Nucleus accumbens (tissue), 56 donors: ENCODE results near the gene ADARB2.

ENCODE experiments used
- DNase-seq, 56 donors: peaks; one replicate each; lab custom pipeline; 2025; lab: John Stamatoyannopoulos, UW

Gene ADARB2

DNA sequence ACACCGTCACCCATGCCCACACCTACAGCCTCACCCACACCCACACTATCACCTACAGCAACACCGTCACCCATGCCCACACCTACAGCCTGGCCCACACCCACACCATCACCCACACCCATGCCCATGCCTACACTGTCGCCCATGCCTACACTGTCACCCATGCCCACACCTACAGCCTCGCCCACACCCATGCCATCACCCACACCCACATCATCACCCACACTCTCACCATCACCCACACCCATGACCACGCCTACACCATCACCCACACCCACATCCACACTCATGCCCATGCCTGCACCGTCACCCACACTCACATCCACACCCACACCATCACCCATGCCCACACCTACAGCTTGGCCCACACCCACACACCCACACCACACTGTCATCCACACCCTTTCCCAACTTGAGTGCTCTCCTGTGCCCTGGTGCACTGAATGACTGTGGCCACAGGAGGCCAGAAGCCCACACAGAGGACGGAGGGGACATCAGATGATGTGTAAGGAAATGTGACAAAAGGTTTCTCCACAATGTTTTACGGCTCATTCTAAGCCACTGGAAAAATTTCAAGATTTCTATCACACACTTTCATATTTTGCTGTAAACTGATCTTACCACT is 527.9 kb downstream of the ADARB2 start:
- peak in 1 of 56 donors; percentile 24 for DNase-seq

DNA sequence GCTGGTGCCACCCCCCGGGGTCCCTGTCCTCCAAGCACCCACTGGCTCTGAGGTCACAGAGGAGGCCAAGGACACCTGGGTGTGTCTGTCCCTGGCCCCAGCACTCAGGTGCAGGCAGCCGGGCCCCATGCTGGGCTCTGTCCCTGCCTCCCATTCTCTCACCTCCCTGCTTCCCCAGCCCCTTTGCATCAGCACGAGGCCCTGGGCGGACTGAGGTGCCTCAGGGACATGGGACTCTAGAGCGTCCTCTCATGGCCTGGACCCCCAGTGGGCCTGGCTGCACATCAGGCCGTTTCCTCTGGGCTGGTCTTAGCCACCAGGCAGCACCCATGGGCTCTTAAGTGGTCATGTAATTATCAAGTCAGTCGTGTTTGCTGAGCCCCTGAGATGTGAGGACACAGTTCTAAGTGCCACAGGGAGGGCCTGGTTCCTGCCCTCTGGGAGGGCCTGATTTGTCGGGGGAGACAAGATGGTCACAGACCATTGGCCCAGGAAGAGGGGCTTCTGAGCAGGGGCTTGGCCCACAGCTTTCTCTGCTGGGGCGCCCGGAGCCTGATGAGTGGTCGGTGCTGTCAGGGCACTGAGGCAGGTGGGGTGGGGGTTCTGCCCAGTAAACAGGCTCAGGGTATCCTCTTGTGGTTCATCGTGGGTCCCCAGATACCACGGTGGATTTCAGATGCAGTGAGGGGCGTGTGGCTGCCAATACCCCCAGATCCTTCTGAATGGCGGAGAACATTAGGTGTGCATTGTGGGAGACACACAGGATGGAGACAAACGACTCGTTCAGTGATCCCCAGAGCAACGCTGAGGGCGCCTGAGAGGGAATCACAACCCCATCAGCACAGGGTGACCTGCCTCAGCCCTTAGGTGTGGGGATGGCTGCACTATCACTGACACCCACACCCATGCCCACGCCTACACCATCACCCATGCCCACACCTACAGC is 528.7 kb downstream of the ADARB2 start:
- DNase-seq, result no peak

DNA sequence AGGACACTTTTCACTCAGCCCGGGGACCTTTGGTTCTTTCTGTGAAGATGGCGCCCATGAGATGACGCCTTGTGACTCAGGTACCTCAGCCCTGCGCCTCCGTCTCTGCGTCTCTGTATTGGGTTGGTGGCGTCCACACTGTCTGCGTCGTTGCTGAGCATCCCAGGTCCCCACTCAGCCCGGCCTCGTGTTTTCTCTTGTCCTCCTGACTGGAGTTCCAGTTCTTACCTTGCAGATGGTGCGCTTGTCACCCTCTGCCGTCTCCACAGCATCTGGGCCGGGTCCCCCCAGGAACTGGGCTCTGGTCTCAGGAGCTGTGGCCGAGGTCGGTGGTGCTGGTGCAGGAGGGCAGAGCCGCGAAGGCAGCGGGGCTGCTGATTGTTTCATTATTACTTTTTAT is 530.7 kb downstream of the ADARB2 start:
- DNase-seq, result no peak

DNA sequence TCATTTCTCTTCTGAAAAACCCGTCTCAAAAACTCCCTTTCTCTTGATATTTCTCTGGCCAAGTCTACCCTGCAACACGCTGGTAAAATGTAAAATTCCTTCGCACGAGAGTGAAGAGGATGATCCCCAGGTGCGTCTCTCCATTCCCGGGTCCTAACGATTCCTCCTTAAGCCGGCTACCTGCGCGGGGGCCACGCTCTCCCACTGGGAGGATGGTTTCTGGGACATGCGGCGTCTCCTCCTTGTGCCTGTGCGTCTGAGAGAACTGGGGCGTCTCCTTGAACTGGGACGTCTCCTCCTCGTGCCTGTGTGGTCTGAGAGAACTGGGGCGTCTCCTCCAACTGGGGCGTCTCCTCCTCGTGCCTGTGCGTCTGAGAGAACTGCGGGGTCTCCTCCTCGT is 531.2 kb downstream of the ADARB2 start:
- no peak for DNase-seq

DNA sequence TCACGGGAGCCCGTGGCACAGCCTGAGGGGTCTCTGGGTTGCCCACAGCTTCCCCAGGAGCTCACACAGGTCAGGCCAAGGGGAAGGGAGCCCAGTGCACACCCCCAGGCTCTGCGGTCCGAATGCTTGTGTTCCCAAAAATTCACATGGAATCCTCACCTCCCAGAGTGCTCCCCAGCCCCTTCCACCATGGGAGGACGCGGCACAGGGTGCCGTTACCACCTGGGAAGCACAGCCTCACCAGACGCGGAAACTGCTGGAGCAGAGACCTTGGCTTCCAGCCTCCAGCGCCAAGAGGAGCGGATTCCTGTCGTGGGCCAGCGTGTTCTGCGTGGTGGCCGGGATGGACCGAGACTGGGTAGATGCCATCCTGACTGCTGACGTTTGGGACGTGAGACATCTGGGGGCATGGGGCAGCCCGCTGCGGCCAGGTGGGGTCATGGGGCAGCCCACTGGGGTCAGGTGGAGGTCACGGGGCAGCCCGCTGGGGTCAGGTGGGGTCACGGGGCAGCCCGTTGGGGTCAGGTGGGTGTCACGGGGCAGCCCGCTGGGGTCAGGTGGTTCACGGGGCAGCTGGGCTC is 531.8 kb downstream of the ADARB2 start:
- DNase-seq, result no peak

DNA sequence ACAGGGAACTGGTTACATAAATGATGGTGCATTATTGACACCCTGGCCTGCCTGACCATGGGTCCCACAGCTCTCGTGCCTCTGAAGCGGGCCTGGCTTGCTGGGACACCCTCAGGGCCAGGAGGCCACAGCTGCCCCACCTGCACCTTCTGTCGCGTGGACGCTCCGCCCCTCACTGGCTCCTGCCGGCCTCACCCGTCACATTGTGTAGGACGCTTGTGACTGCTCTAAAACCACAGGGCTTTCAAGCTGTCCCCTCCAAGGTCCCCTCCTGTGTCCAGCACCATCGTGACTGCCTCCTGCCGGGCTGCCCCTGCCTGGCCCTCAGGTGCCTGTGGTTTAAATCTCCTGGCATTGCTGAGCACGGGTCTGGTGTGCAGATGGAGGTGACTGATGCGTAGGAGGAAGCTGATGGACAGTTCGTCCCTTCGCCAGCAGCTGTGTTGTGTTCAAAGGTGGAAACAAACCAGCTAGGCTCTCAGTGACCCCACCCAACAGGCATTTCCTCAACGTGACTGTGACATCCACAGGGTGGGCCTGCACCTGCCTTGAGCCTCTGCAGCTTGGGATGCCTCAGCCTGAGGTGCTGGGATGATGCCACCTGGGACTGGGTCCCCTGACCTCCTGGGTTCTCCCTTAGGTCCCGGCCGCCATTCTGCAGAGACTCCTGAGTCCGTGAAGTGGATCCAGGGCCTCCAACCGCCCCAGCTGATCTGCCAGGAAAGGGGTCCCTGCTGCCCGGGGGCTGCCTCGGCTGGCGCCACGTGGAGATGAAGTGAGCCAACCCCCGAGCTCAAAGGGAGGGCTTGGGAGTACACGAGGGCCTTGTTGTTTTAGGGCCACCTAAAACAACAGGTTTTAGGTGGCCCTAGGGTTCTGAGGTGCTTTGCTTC is 532.6 kb downstream of the ADARB2 start:
- DNase-seq, result no peak

DNA sequence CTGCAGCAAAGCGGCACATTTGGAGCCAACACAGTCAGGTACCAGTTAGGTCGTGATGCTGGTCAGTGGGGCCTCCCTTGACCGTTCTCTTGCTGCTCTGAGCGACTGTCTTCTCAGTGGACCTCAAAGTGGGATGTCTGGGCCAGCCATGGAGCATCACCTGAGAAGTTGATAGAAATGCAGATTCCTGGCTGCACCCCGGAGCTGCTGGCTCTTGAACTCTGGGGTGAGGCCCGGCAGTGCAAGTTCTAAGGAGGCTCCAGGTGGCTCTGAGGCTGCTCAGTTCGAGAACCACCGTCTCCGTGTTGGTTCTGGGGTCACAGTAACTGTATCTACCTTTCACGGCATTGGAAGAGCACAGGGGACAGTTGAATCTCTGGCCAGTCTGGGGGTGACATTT is 533.6 kb downstream of the ADARB2 start:
- no peak for DNase-seq

DNA sequence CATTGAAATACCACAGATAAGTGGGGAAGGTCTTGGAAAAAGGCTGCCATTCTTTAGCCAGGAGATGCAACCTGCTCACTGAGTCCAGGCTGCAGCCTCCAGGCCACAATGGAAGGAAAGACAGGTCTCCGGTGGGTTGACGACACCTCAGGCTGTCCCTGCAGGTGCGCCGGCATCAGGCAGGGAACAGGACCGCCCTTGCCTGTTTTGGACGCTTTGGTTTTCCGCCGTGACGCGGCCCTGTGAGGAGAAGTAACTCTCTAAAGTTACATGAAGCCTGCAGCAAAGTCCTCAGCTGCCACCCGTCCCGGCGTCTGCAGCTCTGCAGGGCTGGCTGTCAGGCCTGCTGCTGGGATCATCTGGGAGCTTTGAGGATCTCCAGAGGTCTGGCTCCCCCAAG is 534.1 kb downstream of the ADARB2 start:
- DNase-seq, result no peak

DNA sequence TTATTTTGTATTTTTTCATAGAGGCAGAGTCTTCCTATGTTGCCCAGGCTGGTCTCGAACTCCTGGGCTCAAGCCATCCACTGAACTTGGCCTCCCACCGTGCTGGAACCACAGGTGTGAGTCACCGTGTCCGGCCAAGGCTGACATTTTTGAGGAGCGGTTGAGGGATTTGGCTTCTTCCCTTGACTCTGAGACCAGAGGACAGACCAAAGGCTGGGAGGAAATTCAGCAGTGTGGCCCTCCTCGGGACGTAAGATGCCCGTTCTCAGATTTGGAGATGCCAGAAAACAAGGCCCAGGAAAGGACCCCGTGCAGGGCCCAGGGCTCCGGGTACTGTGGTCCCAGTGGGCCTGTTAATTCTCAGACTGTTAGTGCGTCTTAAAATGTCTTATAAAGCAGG is 535.0 kb downstream of the ADARB2 start:
- no peak for DNase-seq

DNA sequence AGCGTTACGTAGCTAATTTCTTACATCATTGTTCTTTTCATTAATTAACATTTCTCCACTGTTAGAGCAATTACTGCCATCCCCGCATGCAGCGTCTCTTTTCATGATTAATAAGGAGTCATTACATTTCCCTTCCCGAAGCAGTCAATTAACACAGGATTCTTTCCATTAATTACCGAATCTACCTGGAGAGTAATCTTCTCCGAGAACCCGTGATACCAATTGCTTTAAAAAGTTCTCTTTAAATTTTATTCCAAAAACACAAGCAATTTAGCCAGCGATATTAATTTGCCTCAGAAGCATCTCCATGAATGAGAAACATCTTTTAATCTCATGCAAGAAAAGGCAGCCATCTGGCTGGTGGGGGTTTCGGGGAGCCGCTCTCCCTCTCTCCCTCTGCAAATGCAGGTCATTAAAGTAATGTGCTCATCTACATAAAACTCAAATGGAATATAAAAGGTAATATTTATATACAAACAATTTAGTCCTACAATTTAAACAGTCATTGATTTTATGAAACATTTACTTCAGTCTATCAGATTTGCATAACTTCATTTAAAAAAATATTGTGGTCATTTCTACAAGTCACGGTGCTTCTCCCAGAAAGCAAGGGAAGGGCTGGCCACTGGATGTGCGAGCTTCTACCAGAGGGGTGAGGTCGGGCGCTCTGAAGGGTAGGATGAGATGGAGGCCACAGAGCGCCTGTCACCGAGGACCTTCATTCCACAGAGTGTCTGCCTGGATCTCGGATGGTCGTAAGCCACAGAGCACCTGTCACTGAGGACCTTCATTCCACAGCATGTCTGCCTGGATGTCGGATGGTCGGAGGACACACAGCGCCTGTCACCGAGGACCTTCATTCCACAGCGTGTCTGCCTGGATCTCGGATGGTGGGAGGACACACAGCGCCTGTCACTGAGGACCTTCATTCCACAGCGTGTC is 536.2 kb downstream of the ADARB2 start:
- DNase-seq, result no peak

DNA sequence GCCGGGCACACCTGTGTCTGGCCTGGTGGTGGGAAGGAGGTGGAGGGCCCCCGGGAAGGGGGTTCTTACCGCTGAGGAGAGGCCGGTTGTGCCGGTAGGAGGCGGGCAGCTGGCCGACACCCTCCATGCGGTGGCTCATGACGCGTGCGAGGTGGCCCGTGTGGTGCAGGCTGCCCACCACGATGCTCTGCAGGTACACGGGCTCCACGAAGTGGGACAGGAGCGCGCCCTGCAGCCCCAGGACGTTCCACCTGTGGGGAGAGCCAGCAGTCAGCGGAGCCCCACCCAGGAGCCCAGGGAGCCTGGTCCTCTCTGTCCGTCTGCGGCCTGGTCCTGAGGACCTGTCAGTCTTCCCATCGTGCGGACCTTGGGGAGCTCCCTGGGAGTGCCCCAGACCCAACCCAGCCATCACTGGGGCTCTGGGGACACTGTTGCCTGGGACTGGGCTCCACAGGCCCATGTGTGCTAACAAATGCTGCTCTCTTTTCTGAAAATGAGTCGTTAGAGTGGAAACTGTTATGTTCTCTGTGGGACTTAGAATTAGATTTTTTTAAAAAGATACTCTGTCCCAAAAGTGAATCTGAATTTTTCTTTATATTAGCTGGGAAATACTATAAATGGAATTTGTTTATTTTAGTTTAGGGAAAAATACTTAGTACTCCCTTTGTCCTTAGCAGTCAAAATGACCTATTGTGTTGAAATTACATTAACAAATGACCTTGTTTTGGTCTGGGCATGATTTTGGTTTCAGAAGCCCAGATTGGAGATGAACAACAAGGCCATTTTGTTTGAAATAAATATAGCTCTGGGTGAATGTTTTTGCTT is 537.2 kb downstream of the ADARB2 start:
- DNase-seq, result peak in 18 of 56 donors; percentile 25 to 64 (median 42)

DNA sequence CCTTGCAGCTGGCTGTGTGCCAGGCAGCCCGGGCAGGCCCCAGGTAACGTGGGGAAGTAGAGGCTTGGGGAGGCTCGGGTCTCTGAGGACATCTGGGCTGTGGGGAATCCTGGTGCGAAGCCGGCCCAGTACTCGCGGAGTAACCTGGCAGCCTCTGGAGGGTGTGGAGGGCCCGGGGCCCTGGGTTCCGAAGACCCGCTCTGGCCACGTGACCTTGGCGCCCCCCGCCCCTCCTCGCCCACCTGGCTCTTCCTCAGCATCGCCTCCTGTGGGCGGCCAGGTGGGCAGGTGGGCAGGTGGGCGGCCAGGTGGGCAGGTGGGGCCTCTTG is 538.0 kb downstream of the ADARB2 start:
- DNase-seq, result no peak

DNA sequence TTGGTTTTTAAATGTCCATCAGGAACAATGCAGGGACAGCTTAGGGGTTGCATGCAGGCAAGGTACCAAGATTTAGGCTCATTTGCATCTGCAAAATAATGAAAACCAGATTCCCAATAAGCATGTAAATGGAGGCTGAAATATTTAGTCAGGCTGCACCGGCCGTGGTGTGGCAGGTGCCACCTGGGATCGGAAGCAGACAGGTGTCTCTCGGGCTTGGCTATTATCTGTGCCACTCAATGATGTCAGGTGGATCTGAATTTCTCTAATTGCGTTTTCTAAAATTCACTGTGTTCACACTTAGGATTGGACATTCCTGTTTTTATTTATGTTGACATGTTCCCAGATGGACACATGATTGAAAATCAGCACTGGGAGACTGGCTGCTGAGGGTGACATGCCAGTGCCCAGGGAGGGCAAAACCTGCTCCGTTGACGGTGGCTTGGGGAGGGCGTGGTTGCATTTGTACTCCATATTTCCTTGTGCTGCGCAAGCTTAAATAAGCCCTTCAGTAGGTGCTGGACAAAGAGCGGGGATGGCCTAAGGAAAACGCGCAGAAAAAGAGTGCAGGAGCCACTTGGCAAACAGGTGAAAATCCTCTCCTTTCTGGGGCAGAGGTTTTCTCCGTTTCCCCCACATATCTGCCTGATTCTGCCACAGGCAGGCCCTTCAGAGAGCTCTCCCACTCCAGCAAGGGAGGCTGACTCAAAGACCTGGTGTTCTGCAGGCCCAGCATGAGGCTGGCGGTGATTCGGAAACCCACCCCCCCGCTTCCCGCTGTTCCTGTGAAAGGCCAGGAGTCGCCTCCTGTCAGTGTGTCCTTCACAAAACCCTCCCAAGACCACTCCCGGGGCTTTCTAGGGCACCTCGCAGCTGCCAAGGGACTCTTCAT is 538.6 kb downstream of the ADARB2 start:
- DNase-seq, result peak in 1 of 56 donors; percentile 33

DNA sequence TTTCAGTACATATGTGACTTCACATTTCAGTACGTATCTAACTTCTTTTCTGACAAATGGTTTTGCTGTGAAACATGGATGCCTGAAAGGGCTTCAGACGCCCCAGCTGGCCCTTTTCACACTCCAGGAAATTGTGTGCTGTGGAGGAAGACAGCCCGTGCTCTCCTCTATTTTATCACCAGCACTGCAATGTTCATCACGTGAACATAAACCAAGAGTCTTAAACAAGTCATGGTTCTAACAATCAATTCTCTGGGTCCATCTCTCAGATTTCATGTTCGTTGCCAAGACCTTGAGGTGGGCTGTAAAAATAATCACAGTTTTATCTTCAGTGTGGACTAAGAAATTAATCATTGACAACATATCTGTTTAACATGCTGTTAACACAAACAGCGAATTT is 539.9 kb downstream of the ADARB2 start:
- DNase-seq, result no peak

DNA sequence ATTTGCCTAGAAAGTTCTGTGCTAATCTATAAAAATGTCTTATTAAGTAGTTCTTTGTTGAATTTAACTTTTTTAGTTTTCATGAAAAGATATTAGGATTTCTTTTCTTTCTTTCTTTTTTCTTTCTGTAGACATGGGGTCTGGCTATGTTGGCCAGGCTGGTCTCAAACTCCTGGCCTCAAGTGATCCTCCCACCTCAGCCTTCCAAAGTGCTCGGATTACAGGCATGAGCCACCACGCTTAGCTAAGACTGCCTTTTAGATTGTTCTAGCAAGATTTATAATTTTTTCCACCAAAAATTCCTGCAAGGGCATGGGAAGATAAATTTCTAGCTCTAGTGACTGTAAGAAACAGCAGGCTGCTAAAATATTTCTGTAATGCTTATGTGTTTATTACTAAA is 540.7 kb downstream of the ADARB2 start:
- no peak for DNase-seq

DNA sequence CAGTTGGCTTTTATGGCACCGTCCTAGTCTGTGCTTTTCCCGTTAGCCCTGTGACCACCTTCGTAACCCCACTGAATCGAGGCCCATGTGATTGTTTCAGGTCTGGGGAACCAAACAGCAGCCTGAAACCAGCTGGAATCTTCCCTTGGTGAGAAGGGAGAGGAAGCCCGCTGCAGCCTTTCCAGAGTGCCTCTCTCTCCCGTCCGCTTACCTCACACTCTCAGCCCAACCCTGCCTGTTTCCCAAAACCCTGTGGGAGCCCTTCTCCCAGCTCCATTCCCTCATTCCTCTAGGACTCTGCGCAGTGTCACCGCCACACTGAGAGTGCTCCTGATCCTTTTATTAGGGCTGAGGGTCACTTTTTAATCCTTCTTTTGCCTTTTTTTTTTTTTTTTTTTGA is 541.5 kb downstream of the ADARB2 start:
- DNase-seq, result no peak

DNA sequence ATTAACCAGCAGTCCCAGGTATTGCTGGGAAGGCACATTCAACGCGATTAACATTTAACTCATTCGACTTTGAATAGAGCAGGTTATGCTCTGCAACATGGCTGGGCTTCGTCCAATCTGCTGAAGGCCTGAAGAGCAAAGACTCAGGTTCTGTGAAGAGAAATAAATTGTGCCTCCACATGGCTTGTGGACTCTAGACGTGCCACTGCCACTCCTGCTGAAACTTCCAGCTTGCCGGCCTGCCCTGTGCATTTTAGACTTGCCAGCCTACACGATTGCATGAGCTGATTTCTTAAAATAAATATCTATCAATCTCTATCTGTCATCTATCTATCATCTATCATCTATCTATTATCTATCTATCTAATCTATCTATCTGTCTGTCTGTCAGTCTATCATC is 543.2 kb downstream of the ADARB2 start:
- DNase-seq, result no peak

DNA sequence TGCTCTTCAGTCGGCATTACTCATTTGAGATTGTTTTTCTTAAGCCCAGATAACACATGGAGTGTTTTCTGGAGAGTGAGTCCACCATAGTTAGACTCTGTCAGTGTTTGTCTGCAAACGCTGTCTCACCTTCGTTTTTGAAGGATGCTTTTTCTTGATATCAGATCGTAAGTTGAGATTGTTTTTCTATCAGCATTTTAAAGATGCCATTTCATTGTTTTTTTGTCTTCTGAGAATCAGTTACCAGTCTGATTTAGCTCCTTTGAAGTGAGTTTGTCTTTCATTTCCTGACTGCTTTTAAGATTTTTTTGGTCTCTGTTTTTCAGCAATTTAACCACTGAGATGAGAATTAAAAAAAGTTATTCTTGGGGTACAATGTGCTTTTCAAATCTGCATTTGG is 543.8 kb downstream of the ADARB2 start:
- DNase-seq, result no peak
